ENCODE data around the gene TTN. TPM values are rescaled to one million over a fixed set of nuclear protein-coding genes. Genes with fewer than 3 reads are reported as not detected.

The TTN gene
- total and polyA plus RNA-seq, 2 of the 8 experiments (the other 6 are each of a cell fraction or from before 2014, with no cell fraction given) = 0.30 to 9.7 TPM

DNA sequence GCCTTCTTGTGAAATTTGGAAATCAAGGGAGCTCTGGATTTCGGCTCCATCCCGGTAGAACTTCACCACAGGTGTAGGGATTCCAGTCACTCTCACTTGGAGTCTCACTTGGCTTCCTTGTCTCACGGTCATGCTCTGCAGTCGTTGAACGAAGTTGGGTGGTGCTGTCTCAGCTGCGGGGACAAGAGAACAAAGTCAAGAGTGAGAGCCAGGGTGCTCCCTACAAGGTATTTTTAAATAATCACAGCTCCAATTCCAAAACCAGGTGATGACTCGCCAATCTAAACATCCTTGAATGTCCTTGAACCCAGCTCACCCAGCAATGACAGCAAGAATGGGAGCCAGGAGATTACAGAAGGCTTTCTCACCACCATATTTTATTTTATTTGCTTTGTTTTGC, 6.7 kb downstream of the TTN start:
- no peak overlapping the region for H3K4ac ChIP-seq (replicated peaks; ENCODE audit: insufficient read length, low read depth, low read length)
- no peaks in the 10 kb centered on the region for H3K36me3 ChIP-seq (ENCODE audit: control insufficient read depth in 2 of 4, insufficient read depth in 4 of 4, low read length in 3 of 4)
- whole genome bisulfite sequencing, 2 experiments (ENCODE audit: extremely low coverage in 1 of 2, insufficient coverage in 1 of 2, insufficient read length in 1 of 2, insufficient replicate concordance in 2 of 2, low coverage in 1 of 2, low lambda C conversion rate in 2 of 2, missing lambda C conversion rate in 1 of 2) = 89% methylated on average over 7 of the region's 7 CpGs; no CpG with 5 or more reads in 1 of the 2 experiments
- no peaks in the 10 kb centered on the region for H3K27me3 ChIP-seq (replicated peaks in 1 of 4; ENCODE audit: control insufficient read depth in 3 of 4, extremely low read depth in 1 of 4, insufficient read depth in 3 of 4, low read length in 3 of 4)
- H3K4me2 ChIP-seq (ENCODE audit: insufficient read depth in 1 of 2, low read depth in 2 of 2, low read length in 2 of 2) = no peak overlapping the region
- no peak overlapping the region for H2AFZ ChIP-seq (ENCODE audit: low read length)
- DNase-seq (ENCODE audit: low read depth in 1 of 2, low spot score in 2 of 2) (no peak), FAIRE-seq (no peak)
- no peaks in the 10 kb centered on the region for H3K23me2 ChIP-seq (ENCODE audit: low read depth, low read length)
- H2BK12ac ChIP-seq (ENCODE audit: low read depth, low read length) = no peak overlapping the region
- no peak overlapping the region for H3K14ac ChIP-seq (ENCODE audit: insufficient read length)
- no peak overlapping the region for H3K4me3 ChIP-seq (ENCODE audit: extremely low read depth in 1 of 4, insufficient read depth in 2 of 4, low read depth in 3 of 4, low read length in 4 of 4)
- ChIA-PET POLR2A (ENCODE audit: partially characterized antibody) (no interaction called here), CTCF (ENCODE audit: partially characterized antibody) (interaction anchor here (0.6 to 1.8 kb wide), 15 partner anchors 9 to 611 kb away, joined by 3 to 7 read pairs (median 3); no protein-coding TSS in a partner anchor)
- H3K23ac ChIP-seq (ENCODE audit: insufficient read length) = no peak overlapping the region
- no peak overlapping the region for H4K91ac ChIP-seq (replicated peaks; ENCODE audit: insufficient read length, low read length)
- H3K9ac ChIP-seq (replicated peaks in 1 of 4; ENCODE audit: extremely low read depth in 1 of 4, low read depth in 3 of 4, low read length in 3 of 4) = no peak overlapping the region
- no peak overlapping the region for H2BK15ac ChIP-seq (ENCODE audit: low read length)
- no peak overlapping the region for H2BK120ac ChIP-seq (replicated peaks; ENCODE audit: low read depth, low read length)
- H2BK5ac ChIP-seq (ENCODE audit: low read depth, low read length) = no peak overlapping the region
- no peaks in the 10 kb centered on the region for H3K4me1 ChIP-seq (replicated peaks in 1 of 4; ENCODE audit: control insufficient read depth in 3 of 4, insufficient read depth in 4 of 4, low read length in 3 of 4)
- H3K79me2 ChIP-seq (ENCODE audit: control insufficient read depth in 1 of 2, insufficient read depth in 2 of 2, low read length in 2 of 2) = no peaks in the 10 kb centered on the region
- no peak overlapping the region for H4K5ac ChIP-seq (ENCODE audit: insufficient read length, low read depth, low read length)
- no peak overlapping the region for H3K18ac ChIP-seq (ENCODE audit: extremely low read depth, low read length)
- H3K79me1 ChIP-seq (ENCODE audit: low read depth, low read length) = no peaks in the 10 kb centered on the region
- H3K56ac ChIP-seq (replicated peaks; ENCODE audit: insufficient read length, low read depth, low read length) = no peak overlapping the region
- no peaks in the 10 kb centered on the region for H3K9me3 ChIP-seq (ENCODE audit: insufficient read depth in 2 of 2, low read depth in 1 of 2, low read length in 1 of 2)
- H4K8ac ChIP-seq (ENCODE audit: extremely low read depth, insufficient read depth, low read length) = no peak overlapping the region
- no peak overlapping the region for H2AK5ac ChIP-seq (ENCODE audit: low read depth, low read length)
- no peaks in the 10 kb centered on the region for H4K20me1 ChIP-seq (replicated peaks in 1 of 2; ENCODE audit: control insufficient read depth in 1 of 2, insufficient read depth in 2 of 2, low read length in 2 of 2)
- no peak overlapping the region for H3K27ac ChIP-seq (ENCODE audit: low read depth, low read length)
- H2BK20ac ChIP-seq (ENCODE audit: low read length) = no peak overlapping the region
- TF ChIP-seq GABPA (IDR thresholded peaks at IDR 0.05; ENCODE audit: borderline replicate concordance, insufficient read depth, low read length) (no peak), TAF7 (optimal IDR thresholded peaks at IDR 0.05; ENCODE audit: borderline replicate concordance, low read depth, low read length) (no peak), MAFK (IDR thresholded peaks at IDR 0.05; ENCODE audit: low read depth, low read length) (no peak), RFX5 (IDR thresholded peaks at IDR 0.05; ENCODE audit: borderline replicate concordance, low read depth, low read length) (no peak)

Data from H1 (cell line).